GM12872 (cell line): Measurements from ENCODE around the gene FAM76A.

Source experiments
- TF ChIP-seq, protein P1 (sequence below): IDR thresholded peaks from 3 replicates; pipeline ENCODE4 v1.5.1; 2011; ENCODE audit warnings: low read depth, mild to moderate bottlenecking, low read length, moderate library complexity; ENCODE audit not compliant: insufficient read depth

Gene FAM76A

DNA sequence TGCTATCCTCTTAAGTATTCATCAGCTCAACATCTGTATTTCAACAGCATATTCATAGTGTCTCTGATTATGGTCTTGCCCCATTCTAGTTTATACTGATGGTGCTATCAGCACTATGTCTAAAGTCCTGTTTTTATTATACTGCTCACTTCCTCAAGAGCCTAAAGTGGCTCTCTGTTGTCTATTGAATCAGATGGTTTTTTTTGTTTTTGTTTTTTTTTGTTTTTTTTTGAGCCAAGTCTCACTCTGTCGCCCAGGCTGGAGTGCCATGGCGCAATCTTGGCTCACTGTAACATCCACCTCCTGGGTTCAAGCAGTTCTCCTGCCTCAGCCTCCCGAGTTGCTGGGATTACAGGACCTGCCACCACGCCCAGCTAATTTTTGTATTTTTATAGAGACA, 53.4 kb downstream of the FAM76A start:
- TF ChIP-seq, protein P1, sequence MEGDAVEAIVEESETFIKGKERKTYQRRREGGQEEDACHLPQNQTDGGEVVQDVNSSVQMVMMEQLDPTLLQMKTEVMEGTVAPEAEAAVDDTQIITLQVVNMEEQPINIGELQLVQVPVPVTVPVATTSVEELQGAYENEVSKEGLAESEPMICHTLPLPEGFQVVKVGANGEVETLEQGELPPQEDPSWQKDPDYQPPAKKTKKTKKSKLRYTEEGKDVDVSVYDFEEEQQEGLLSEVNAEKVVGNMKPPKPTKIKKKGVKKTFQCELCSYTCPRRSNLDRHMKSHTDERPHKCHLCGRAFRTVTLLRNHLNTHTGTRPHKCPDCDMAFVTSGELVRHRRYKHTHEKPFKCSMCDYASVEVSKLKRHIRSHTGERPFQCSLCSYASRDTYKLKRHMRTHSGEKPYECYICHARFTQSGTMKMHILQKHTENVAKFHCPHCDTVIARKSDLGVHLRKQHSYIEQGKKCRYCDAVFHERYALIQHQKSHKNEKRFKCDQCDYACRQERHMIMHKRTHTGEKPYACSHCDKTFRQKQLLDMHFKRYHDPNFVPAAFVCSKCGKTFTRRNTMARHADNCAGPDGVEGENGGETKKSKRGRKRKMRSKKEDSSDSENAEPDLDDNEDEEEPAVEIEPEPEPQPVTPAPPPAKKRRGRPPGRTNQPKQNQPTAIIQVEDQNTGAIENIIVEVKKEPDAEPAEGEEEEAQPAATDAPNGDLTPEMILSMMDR: no peak

DNA sequence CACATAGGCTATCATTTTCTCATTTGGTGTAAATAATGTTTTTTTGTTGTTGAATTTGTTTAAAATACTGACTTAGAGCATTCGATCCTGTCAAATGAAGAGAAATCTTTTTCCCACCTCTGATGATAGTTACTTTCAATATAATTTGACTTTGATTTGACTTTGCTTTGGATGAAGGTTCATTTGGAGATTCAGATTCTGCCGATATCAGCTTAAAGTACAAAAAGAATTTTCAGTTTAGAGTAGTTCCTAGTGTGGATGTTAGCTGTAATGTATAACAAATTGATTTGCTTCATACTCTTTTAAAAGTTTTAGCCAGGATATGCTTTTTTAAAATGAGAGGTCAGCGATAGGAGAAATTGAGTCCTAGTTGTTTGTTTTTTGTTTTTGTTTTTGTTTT, 57.2 kb downstream of the FAM76A start:
- TF ChIP-seq, protein P1: no peak

DNA sequence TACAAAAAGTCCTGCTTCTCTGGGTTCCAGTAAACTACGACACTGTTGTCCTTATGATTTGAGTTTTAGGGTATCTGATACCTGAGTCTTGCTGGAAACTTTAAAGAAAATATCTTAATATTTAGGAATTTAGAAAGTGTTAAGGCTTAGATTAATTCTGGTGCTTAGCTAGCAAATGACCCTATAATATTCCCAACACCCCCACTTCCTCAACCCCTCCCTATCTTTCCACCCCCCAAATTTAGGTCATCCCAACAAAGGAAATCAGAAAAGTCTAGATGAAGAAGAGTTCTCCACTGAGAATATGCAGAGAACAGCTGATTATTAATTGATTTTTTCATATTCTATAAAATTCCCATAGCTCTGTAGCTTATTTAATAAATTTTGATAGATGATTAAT, 58.9 kb downstream of the FAM76A start:
- TF ChIP-seq, protein P1: no peak

DNA sequence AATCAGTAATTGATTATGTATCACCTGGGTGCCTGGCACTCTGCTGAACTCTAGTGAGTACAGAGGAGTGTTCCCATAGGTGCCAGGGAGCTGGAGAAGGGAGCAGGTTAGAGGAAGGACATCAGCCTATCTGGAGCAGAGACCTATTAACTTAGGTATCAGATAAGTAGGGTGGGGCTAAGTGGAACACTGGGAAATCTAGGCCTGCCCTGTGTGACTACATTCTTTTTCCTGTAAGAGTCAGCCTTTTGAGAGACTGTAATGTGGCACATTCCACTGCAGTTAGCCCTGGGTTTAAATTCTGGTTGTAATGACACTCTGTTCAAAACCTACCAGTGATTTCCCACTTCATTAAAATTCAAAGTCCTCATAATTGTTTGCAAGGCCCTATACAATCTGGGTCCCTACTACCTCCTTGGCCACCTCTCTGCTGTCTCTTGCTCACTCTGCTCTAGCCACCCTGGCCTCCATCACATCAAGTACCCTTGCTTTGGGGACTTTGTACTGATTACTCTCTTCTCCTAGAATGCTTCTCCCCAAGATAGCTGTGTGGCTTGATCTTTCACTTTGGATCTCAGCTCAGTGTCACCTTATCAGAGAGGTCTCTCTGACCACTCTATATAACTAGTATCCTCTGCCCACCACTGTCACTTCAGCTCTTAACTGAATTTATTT, 60.2 kb downstream of the FAM76A start:
- TF ChIP-seq, protein P1: no peak

DNA sequence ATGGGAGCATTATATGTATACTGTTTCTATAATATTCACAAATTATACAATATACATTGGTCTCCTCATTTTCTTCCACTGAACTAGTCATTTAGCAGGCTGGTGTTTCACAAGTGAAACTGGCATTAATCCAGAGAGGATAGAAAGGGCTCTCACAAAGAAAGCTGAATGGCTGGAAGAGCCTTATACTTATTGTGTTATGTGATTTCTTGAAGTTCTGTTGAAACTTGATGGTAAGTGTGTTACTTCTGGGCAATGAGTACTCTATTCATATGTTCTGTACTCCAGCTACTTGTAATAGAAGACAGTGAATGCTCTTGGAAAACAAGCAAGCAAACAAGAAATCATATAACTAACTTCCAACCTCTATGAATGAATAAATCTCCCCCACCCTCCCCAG, 62.1 kb downstream of the FAM76A start:
- TF ChIP-seq, protein P1: no peak

DNA sequence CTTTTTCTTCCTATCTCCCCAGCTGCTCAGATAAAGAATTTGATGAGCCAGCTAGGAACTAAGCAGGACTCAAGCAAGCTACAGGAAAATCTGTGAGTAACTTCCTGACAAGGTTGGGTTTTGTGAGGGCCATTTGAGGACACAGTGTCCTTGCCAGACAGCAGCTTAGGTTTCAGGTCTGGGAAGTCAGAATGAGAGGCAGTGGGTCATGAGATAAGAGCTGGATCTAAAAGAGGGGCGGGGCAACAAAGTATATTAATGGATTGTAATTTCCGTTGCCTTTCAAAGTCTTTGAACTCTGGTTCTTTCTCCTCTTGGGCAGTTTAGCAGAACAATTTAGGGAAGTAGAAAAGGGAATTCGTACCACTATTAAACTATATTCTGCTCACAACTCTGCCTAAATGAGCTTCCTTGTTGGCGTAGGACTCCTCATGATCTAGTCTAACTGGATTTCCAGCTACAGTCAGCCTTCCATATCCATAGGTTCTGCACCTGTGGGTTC, 63.8 kb downstream of the FAM76A start:
- TF ChIP-seq, protein P1: no peak

DNA sequence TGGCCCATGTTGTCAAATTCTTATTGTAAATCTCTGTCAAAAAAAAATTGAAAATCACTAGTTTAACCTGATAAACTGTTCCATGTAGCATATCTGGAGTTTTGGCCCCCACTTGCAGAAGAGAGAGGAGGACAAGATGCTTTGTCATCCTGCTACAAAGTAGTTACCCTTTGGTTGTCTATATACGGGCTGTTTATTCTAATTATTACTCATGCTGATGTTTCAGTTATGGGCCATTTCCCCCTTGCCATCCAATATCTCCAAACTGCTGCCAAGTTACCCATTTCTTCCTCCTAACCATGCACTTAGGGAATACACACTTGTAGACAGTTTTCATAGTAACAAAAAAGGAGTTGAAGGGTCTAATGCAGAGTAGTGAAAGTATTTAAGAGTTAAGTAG, 69.8 kb downstream of the FAM76A start:
- TF ChIP-seq, protein P1: no peak
